PC-9 (cell line): Measurements from ENCODE around the gene ADPGK.

Source experiments
- CTCF ChIP-seq: fragments of 200-600 bp; sonication (generic); conservative IDR thresholded peaks from 2 replicates; pipeline ENCODE4 v1.6.1; 2017; ENCODE audit warnings: mixed run types, antibody characterized with exemption, mild to moderate bottlenecking, moderate library complexity
- EZH2 ChIP-seq: fragments of 200-600 bp; sonication (generic); IDR thresholded peaks from 2 replicates; pipeline ENCODE4 v1.8.0; 2017; ENCODE audit warnings: antibody characterized with exemption, low read depth

GRCh38 chr15:72792431-72792830, 8.9 kb upstream of the ADPGK start:
- TF ChIP-seq CTCF (no peak), EZH2 (no peak)
